Duodenal mucosa (tissue), 2 donors: Measurements from ENCODE around the gene NBEA.

Experiments
- H3K27ac ChIP-seq: one replicate; pipeline ENCODE4 v1.7.0; 2013; ENCODE audit warnings: low read depth, low read length
- H3K27me3 ChIP-seq, 2 donors: one replicate each; pipeline ENCODE4 v1.7.0; 2013; ENCODE audit warnings: low read length in 2 of 2, control low read depth in 1 of 2; ENCODE audit not compliant: insufficient read depth in 2 of 2, control insufficient read depth in 1 of 2
- H3K36me3 ChIP-seq, 2 donors: one replicate each; pipeline ENCODE4 v1.7.0; 2013; ENCODE audit warnings: low read length in 2 of 2, control low read depth in 1 of 2; ENCODE audit not compliant: insufficient read depth in 2 of 2, control insufficient read depth in 1 of 2
- H3K4me1 ChIP-seq, 2 donors: one replicate each; pipeline ENCODE4 v1.7.0; 2013; ENCODE audit warnings: low read length in 2 of 2, control low read depth in 1 of 2; ENCODE audit not compliant: insufficient read depth in 2 of 2, control insufficient read depth in 1 of 2
- H3K4me3 ChIP-seq, 2 donors: one replicate each; pipeline ENCODE4 v1.7.0; 2013; ENCODE audit warnings: low read length in 2 of 2, low read depth in 1 of 2
- H3K9ac ChIP-seq, 2 donors: one replicate each; pipeline ENCODE4 v1.7.0; 2013; ENCODE audit warnings: low read length in 2 of 2, low read depth in 1 of 2
- H3K9me3 ChIP-seq, 2 donors: one replicate each; pipeline ENCODE4 v1.7.0; 2013; ENCODE audit warnings: low read length in 2 of 2, control low read depth in 1 of 2; ENCODE audit not compliant: control insufficient read depth in 1 of 2

Gene NBEA

GRCh38 chr13:35482527-35482926 is 540.5 kb downstream of the NBEA start:
- Histone ChIP-seq H3K4me1 (no peaks in the 10 kb centered on the region), H3K27ac (no peak overlapping the region), H3K9ac (no peak overlapping the region), H3K27me3 (peaks cover 10 to 17% of the 10 kb centered on the region in 2 donors), H3K4me3 (no peak overlapping the region), H3K9me3 (no peaks in the 10 kb centered on the region), H3K36me3 (no peaks in the 10 kb centered on the region)

GRCh38 chr13:35483761-35484160 is 541.7 kb downstream of the NBEA start:
- no peak overlapping the region for H3K27ac ChIP-seq
- H3K4me1 ChIP-seq, result no peaks in the 10 kb centered on the region
- H3K9ac ChIP-seq, result no peak overlapping the region
- peaks cover under 1 to 4% of the 10 kb centered on the region in 2 donors for H3K27me3 ChIP-seq
- no peaks in the 10 kb centered on the region for H3K9me3 ChIP-seq
- H3K36me3 ChIP-seq, result no peaks in the 10 kb centered on the region
- H3K4me3 ChIP-seq, result no peak overlapping the region

- H3K9ac ChIP-seq, result no peak overlapping the region
- H3K4me3 ChIP-seq, result no peak overlapping the region
- no peaks in the 10 kb centered on the region for H3K27me3 ChIP-seq
- no peaks in the 10 kb centered on the region for H3K36me3 ChIP-seq
- no peaks in the 10 kb centered on the region for H3K4me1 ChIP-seq
- H3K9me3 ChIP-seq, result no peaks in the 10 kb centered on the region
- no peak overlapping the region for H3K27ac ChIP-seq
These were observed 542.3 kb downstream of the NBEA start for GRCh38 chr13:35484384-35484783.

GRCh38 chr13:35485424-35485823 is 543.4 kb downstream of the NBEA start:
- Histone ChIP-seq H3K4me1 (no peaks in the 10 kb centered on the region), H3K36me3 (no peaks in the 10 kb centered on the region), H3K9ac (no peak overlapping the region), H3K4me3 (no peak overlapping the region), H3K27me3 (no peaks in the 10 kb centered on the region), H3K9me3 (no peaks in the 10 kb centered on the region), H3K27ac (no peak overlapping the region)

- no peak overlapping the region for H3K27ac ChIP-seq
- H3K36me3 ChIP-seq, result no peaks in the 10 kb centered on the region
- no peaks in the 10 kb centered on the region for H3K4me1 ChIP-seq
- no peaks in the 10 kb centered on the region for H3K9me3 ChIP-seq
- no peak overlapping the region for H3K4me3 ChIP-seq
- no peaks in the 10 kb centered on the region for H3K27me3 ChIP-seq
- no peak overlapping the region for H3K9ac ChIP-seq
These were observed 547.0 kb downstream of the NBEA start for GRCh38 chr13:35489050-35489449.

GRCh38 chr13:35496006-35496405 is 553.9 kb downstream of the NBEA start:
- H3K4me3 ChIP-seq, result no peak overlapping the region
- no peaks in the 10 kb centered on the region for H3K27me3 ChIP-seq
- H3K9ac ChIP-seq, result no peak overlapping the region
- no peak overlapping the region for H3K27ac ChIP-seq
- H3K4me1 ChIP-seq, result no peaks in the 10 kb centered on the region
- no peaks in the 10 kb centered on the region for H3K9me3 ChIP-seq
- H3K36me3 ChIP-seq, result no peaks in the 10 kb centered on the region

GRCh38 chr13:35496761-35497386 is 554.8 kb downstream of the NBEA start:
- H3K9ac ChIP-seq, result no peak overlapping the region
- H3K36me3 ChIP-seq, result no peaks in the 10 kb centered on the region
- H3K4me1 ChIP-seq, result no peaks in the 10 kb centered on the region
- no peak overlapping the region for H3K27ac ChIP-seq
- H3K27me3 ChIP-seq, result no peaks in the 10 kb centered on the region
- H3K9me3 ChIP-seq, result no peaks in the 10 kb centered on the region
- no peak overlapping the region for H3K4me3 ChIP-seq

- Histone ChIP-seq H3K9me3 (no peaks in the 10 kb centered on the region), H3K27ac (no peak overlapping the region), H3K4me1 (no peaks in the 10 kb centered on the region), H3K27me3 (no peaks in the 10 kb centered on the region), H3K4me3 (no peak overlapping the region), H3K9ac (no peak overlapping the region), H3K36me3 (no peaks in the 10 kb centered on the region)
These were observed 556.2 kb downstream of the NBEA start for GRCh38 chr13:35498231-35498630.

- Histone ChIP-seq H3K27ac (no peak overlapping the region), H3K4me3 (no peak overlapping the region), H3K4me1 (no peaks in the 10 kb centered on the region), H3K9me3 (no peaks in the 10 kb centered on the region), H3K9ac (no peak overlapping the region), H3K27me3 (no peaks in the 10 kb centered on the region), H3K36me3 (no peaks in the 10 kb centered on the region)
These were observed 557.2 kb downstream of the NBEA start for GRCh38 chr13:35499196-35499662.

- Histone ChIP-seq H3K36me3 (no peaks in the 10 kb centered on the region), H3K9me3 (no peaks in the 10 kb centered on the region), H3K27me3 (no peaks in the 10 kb centered on the region), H3K4me1 (no peaks in the 10 kb centered on the region), H3K9ac (no peak overlapping the region), H3K27ac (no peak overlapping the region), H3K4me3 (no peak overlapping the region)
These were observed 557.6 kb downstream of the NBEA start for GRCh38 chr13:35499676-35500075.

- Histone ChIP-seq H3K4me1 (no peaks in the 10 kb centered on the region), H3K4me3 (no peak overlapping the region), H3K9me3 (no peaks in the 10 kb centered on the region), H3K27me3 (no peaks in the 10 kb centered on the region), H3K36me3 (no peaks in the 10 kb centered on the region), H3K27ac (no peak overlapping the region), H3K9ac (no peak overlapping the region)
These were observed 558.1 kb downstream of the NBEA start for GRCh38 chr13:35500144-35500543.
